ENCODE results near the gene BBIP1. TPM values are rescaled to one million over a fixed set of nuclear protein-coding genes. Genes with fewer than 3 reads are reported as not detected.

BBIP1 gene
- total and polyA plus RNA-seq, 2 donors (not counting 3 experiments of a cell fraction or from before 2014, with no cell fraction given), result 9.9 to 32.8 TPM

GRCh38 chr10:110914431-110914830, 4.5 kb downstream of the BBIP1 start:
- TF ChIP-seq MYC (IDR thresholded peaks at IDR 0.05; ENCODE audit: low read depth, low read length) (no peak), JUN (IDR thresholded peaks at IDR 0.05; ENCODE audit: borderline replicate concordance, insufficient read depth, insufficient read length, low read depth) (no peak), FOS (IDR thresholded peaks at IDR 0.05; ENCODE audit: borderline replicate concordance, insufficient read depth, low read length) (no peak), CTCF (IDR thresholded peaks at IDR 0.05; ENCODE audit: extremely low read depth in 1 of 2, insufficient read depth in 1 of 2, low read depth in 1 of 2, low read length in 2 of 2) (no peak), MAX (IDR thresholded peaks at IDR 0.05; ENCODE audit: insufficient read depth, insufficient read length) (no peak), POLR2AphosphoS5 (IDR thresholded peaks at IDR 0.05; ENCODE audit: insufficient read depth, low read depth, low read length) (no peak), EZH2 (IDR thresholded peaks at IDR 0.05; ENCODE audit: borderline replicate concordance, low read depth, low read length, severe bottlenecking) (no peak)
- Histone ChIP-seq H3K27me3 (ENCODE audit: control insufficient read depth in 2 of 2, insufficient read depth in 2 of 2, low read length in 2 of 2) (no peaks in the 10 kb centered on the region), H3K9me1 (replicated peaks; ENCODE audit: control insufficient read depth, extremely low read depth, insufficient read depth, low read length) (no peaks in the 10 kb centered on the region), H3K79me2 (ENCODE audit: control insufficient read depth, insufficient read depth, low read length) (no peaks in the 10 kb centered on the region), H3K4me3 (replicated peaks in 1 of 3; ENCODE audit: insufficient read depth in 1 of 3, low read depth in 1 of 3, low read length in 3 of 3) (no peak overlapping the region), H3K4me1 (ENCODE audit: control insufficient read depth, extremely low read depth, insufficient read depth, low read length) (peaks cover 6% of the 10 kb centered on the region), H3K36me3 (ENCODE audit: control insufficient read depth in 2 of 2, extremely low read depth in 1 of 2, insufficient read depth in 2 of 2, low read length in 2 of 2) (no peaks in the 10 kb centered on the region), H3K9ac (replicated peaks; ENCODE audit: extremely low read depth, insufficient read depth, low read length) (no peak overlapping the region), H2AFZ (ENCODE audit: low read depth, low read length) (no peak overlapping the region), H3K27ac (ENCODE audit: insufficient read depth, low read depth, low read length) (no peak overlapping the region), H4K20me1 (replicated peaks; ENCODE audit: control insufficient read depth, extremely low read depth, insufficient read depth, low read length) (no peaks in the 10 kb centered on the region), H3K9me3 (replicated peaks; ENCODE audit: control insufficient read depth, insufficient read depth, low read length) (no peaks in the 10 kb centered on the region), H3K4me2 (ENCODE audit: insufficient read depth, low read length) (no peak overlapping the region)
- ChIA-PET CTCF (no interaction called here), POLR2A (no interaction called here)
- no peak for FAIRE-seq
- intact Hi-C loops (cut with micrococcal nuclease), result no loop called here
- DNase-seq (ENCODE audit: low read depth, low spot score), result no peak
- BruUV-seq (replicated peaks), result no TSS peak
- dilution Hi-C loops (cut with MboI; ENCODE audit: extremely low pct_ligation_motif_present, low sequenced_read_pairs), result no loop called here

All from endothelial cell of umbilical vein (primary cell).